Kidney tubule cell (primary cell): Measurements from ENCODE around the gene THAP12.
"Not testable (repeated sequence)": the region's sequence is repeated elsewhere in the genome, so short reads cannot be mapped to it uniquely, and the experiment has no call there.

Experiments
- DNase-seq: peaks from one replicate; pipeline ENCODE4 v3.0.0-alpha.2; 2018; ENCODE audit warnings: low spot score

Gene THAP12, protein sequence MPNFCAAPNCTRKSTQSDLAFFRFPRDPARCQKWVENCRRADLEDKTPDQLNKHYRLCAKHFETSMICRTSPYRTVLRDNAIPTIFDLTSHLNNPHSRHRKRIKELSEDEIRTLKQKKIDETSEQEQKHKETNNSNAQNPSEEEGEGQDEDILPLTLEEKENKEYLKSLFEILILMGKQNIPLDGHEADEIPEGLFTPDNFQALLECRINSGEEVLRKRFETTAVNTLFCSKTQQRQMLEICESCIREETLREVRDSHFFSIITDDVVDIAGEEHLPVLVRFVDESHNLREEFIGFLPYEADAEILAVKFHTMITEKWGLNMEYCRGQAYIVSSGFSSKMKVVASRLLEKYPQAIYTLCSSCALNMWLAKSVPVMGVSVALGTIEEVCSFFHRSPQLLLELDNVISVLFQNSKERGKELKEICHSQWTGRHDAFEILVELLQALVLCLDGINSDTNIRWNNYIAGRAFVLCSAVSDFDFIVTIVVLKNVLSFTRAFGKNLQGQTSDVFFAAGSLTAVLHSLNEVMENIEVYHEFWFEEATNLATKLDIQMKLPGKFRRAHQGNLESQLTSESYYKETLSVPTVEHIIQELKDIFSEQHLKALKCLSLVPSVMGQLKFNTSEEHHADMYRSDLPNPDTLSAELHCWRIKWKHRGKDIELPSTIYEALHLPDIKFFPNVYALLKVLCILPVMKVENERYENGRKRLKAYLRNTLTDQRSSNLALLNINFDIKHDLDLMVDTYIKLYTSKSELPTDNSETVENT

DNA sequence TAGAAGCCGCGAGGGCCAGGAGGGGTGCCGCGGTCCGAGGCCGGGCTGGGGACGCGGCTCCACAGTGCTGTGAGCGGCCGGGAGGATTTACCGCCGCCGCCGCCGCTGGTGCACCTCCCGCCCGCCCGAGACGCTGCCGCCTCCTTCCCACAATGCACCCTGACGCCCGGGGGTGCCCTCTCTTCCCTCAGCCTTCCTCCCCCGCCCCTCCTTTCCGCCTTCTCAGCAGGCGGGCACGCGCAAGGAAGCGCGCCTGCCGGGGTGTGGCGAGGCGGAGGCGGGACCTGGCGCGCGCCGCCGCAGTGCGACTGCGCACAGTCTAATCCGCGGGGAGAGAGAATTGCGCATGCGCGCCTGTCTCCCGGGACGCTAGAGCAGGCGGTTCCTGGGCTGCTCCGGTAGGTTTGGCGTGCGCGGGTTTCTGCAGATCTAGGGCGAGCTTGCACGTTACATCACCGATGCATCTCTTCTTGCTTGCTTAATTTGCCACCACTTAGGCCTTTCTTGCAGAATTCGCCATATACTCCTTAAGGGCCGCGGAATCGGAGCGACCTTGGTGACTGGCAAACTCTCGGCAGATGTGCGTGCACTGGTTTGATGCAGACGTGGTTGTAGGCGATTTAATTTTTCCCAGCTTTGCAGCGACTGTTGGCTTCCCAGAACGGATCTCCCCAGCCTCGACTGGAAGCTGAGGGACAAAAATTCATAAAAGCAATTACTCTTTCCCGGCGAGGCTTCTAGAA, at the start of gene THAP12, which contains the start of gene GVQW3:
Gene THAP12 (minus strand): TSS at position 156 of the 743 bp plus-strand sequence. CDS start 296 bp downstream, outside the sequence.
Gene GVQW3 (plus strand): TSS at position 347 of the 743 bp plus-strand sequence. CDS start 506 bp downstream, outside the sequence.
- peak; percentile 98 for DNase-seq

GRCh38 chr11:76426660-76427059, 45.7 kb upstream of the THAP12 start:
- no peak for DNase-seq

GRCh38 chr11:76424891-76425290, 44.0 kb upstream of the THAP12 start:
- DNase-seq: no peak

DNA sequence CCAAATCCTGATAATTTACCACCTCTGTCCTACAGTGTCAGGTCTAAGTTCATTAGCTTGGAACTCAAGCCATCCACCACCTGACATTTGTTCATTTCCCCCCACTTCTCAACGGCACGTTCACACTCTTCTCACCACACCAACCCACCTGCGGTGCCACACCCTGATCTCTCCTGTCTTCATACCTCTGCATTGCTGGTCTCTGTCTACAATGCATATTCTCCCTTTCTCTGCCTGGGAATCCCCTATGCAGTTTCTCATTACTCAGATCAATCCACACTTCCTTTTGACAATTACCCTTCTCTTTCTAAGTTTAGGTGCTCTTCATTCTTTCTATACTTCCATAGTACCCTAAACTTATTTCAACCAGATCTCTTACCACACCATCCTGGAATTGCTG, 43.4 kb upstream of the THAP12 start:
- no peak for DNase-seq

DNA sequence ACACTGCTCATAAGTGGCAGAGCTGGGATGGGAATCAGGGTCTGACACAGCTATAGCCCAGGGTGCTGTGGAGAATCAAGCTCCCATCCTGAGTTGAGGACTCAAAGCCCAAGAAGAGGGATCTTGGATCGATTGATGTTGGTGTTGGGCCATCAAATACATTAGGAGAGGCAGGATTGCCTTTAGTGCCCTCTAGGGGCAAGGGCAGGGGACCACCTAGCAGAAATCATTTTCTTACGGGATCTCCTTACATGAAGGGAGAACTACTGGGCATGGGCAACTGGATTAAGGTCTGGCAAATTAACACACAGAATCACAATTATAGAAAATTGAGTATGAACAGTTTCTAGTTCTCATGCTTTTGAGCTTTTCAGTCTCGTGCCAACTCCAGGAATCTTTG, 39.0 kb upstream of the THAP12 start:
- no peak for DNase-seq

DNA sequence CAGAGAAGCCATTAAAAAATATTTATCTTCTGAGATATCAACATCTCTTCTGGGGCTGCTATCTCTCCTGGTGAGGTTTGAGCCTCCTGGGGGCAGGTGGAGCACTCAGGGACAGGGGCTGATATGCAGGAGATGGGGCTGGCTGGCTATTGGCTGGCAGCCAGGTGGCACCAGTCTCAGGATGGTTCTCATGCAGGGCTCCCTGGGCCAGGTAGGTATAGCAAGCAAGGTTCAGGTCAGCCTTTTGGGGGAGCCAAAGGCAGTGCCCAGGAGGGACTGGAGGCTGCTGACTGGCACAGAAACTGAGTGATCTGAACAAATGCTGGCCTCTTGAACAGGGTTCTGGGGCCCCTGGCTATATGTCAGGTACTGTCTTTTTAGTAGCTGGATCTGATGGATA, 34.1 kb upstream of the THAP12 start:
- DNase-seq: no peak

GRCh38 chr11:76410851-76411357, 30.0 kb upstream of the THAP12 start:
- DNase-seq: peak; percentile 36

DNA sequence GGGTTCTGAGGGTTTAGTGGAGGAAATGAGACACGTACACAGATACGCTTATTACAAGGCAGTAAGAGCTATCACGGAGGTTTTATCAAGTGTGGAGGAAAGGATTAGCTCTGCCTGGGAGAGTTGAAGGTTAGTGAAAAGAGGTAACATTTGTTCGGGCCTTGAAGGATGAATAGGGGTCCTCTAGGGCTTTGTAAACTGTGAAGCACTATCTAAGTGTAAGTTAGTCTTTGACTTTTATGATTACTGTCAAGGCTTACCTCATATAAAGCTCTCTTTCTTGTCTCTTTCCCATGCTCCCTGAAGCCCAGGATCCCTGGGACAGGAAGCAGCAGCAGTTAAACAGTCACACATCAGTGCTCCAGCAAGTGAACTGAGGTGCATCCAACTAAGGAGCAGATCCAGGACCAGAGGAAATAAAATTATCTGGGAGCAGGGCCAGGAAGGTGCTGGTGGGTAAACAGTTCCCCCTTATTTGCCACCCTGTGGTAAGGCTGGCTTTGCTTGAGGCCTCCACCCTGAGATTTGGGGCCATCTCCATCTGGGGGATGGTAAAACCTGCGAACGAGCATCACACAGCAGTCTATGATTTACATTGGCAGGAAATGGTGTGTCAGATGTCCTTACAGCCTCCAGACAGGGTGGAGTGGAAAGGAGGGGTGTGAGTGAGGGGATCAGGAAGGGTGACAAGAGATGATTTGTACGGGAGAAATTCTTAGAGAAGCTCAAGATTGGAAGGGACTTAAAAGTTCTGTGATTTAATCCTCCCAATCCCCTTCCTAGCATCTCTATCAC, 27.4 kb upstream of the THAP12 start:
- DNase-seq: peak; percentile 82

DNA sequence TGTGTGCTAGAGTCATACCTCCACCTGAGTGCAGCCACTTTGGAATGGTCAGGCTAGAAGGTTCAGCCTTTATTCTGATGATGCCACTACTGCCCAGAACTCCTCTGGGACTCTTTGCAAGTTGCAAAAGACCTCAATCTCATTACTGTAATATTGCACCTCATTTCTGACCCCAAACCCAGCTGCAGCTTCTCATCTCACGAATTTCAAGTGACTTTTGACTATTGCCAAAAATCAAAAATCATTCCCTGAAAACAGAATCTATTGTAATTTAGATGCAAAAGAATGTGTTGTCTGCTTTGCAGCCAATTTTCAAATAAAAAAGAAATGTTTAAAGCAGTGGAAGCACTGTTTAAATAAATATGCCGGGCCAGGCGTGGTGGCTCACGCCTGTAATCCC, 25.4 kb upstream of the THAP12 start:
- no peak for DNase-seq

- not testable (repeated sequence) for DNase-seq
Measured at GRCh38 chr11:76401484-76401883, 20.6 kb upstream of the THAP12 start.

DNA sequence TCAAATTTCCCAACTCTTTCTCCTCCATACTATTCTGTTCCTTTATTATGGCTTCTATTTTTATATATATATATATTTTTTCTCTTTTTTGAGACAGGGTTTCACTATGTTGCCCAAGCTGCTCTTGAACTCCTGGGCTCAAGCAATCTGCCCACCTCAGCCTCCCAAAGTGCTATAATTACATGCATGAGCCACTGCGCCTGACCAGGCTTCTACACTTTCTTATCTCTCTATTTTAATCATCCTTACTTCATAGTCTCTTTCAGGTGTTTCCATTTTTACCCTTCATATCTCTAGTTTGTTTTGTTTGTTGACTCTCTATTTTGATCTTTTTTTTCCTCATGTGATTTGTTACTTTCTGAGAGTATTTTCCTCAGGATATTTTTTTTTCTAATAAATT, 20.0 kb upstream of the THAP12 start:
- DNase-seq: no peak

DNA sequence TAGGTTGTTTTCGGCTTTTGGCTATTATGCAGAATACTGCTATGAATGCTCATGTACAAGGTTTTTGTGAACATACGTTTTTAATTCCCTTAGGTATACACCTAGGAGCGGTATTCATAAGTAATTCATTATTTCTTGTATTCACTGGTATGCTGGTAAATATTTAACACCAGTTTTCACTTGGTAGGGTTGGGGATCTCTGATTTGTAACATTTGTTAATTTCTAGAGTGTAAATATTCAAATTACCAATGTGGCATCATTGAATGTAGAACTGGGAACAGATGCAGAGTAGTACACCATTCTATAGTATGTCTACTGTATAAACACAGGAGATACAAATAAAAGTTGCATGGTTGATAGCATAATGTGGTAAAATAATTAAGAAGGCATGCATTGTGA, 16.5 kb upstream of the THAP12 start:
- no peak for DNase-seq

- DNase-seq: no peak
Measured at GRCh38 chr11:76395296-76395695, 14.4 kb upstream of the THAP12 start.

DNA sequence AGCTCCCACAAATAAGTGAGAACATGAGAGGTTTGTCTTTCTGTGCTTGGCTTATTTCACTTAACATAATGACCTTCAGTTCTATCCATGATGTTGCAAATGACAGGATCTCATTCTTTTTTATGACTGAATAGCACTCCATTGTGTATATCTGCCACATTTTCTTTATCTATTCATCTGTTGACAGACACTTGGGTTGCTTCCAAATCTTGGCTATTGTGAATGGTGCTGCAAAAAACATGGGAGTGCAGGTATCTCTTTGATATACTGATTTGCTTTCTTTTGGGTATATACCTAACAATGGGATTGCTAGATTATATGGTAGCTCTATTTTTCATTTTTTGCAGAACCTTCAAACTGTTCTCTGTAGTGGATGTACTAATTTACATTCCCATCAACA, 13.5 kb upstream of the THAP12 start:
- no peak for DNase-seq

GRCh38 chr11:76392870-76393269, 11.9 kb upstream of the THAP12 start:
- no peak for DNase-seq

DNA sequence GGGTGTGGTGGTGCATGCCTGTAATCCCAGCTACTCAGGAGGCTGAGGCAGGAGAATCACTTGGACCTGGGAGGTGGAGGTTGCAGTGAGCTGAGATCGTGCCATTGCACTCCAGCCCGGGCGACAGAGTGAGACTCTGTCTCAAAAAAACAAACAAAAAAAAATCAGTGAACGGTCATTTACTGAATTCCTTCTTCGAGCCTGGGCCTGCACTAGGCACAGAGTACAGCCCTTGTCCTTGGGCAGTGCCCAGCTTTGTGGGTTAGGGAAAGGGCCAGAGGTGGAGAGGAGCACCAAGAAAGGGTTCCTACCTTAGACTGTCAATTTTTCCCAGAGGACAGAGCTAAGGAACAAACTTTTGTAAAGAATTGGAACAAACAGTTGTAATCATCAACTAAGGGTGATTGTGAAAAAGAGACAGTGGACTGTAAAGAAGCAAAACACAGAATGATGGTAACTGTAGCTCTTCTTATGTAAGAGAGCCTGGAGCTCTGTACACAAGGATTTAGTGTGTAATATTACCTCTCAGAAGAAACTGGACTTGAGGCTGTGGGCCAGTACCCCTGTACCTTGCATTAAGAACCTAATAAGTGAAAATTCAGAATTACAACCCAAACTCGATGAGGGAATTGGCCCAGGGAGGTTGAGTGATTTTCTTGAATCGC, 11.0 kb upstream of the THAP12 start:
- DNase-seq: no peak

GRCh38 chr11:76391021-76391420, 10.1 kb upstream of the THAP12 start:
- DNase-seq: no peak

DNA sequence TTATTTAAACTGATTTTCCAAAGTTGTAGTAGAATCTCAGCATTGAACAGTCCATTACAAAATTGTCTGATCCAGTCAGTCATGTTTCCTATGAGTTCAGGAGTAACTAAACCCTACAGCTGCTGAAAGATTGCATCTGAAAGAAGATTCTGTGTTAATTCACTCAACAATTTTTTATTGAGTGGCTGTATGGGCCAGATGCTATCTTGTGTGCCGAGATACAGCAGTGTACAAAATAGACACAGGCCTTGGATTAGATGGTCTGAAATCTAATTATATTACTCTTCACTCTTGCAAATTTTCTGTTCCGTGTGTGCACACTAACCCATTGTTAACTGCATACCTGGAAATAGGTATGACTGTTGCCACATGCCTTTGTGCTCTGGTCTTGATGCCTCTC, 7.5 kb upstream of the THAP12 start:
- no peak for DNase-seq

- DNase-seq: peak; percentile 44
Measured at GRCh38 chr11:76385903-76386302, 5.0 kb upstream of the THAP12 start.

DNA sequence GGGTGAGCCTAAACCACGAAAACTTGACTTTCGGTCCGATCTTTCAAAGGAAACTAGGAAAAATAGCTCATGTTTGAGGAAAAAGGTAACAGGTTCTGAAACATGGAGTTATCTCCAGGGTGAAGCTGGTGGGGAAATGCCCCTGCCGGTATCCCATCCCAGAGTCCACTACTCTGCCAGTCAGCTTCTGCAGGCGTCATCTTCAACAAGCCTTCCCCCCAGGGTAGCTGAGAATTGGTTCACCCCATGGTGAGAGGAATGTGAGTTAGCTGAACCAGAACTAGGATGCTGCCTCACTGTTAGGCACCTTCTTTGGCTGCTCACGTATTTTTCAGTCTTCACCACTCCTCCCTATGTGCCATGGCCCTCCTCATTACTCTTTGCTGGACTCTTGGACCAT, 1.3 kb upstream of the THAP12 start:
- DNase-seq: peak; percentile 21
